Thymus (tissue), 11 donors: ENCODE data around the gene SLC9C2. TPM values are rescaled to one million over a fixed set of nuclear protein-coding genes. Genes with fewer than 3 reads are reported as not detected.
A peak's percentile ranks its signal among the peaks of the same experiment; 100 is the strongest.

Experiments
- DNase-seq, 9 donors: peaks; one replicate each; pipeline ENCODE4 v3.0.0-alpha.2; 2013; ENCODE audit warnings: low spot score in 9 of 9, low read depth in 6 of 9, missing footprints in 1 of 9
- H3K27ac ChIP-seq, 2 donors: one replicate each; pipeline ENCODE4 v1.5.1; 2013; ENCODE audit warnings: control low read depth in 1 of 2, low read depth in 1 of 2, low read length in 1 of 2, mild to moderate bottlenecking in 1 of 2, moderate library complexity in 1 of 2
- H3K27me3 ChIP-seq, 2 donors: one replicate each; pipeline ENCODE4 v1.5.1; 2013; ENCODE audit warnings: low read length in 1 of 2; ENCODE audit not compliant: control insufficient read depth in 2 of 2, insufficient read depth in 1 of 2
- H3K36me3 ChIP-seq, 2 donors: one replicate each; pipeline ENCODE4 v1.5.1; 2013; ENCODE audit warnings: low read length in 1 of 2, mild to moderate bottlenecking in 1 of 2, moderate library complexity in 1 of 2; ENCODE audit not compliant: control insufficient read depth in 2 of 2, insufficient read depth in 2 of 2
- H3K4me1 ChIP-seq, 2 donors: one replicate each; pipeline ENCODE4 v1.5.1; 2013; ENCODE audit warnings: low read length in 2 of 2; ENCODE audit not compliant: control insufficient read depth in 2 of 2, insufficient read depth in 2 of 2
- H3K4me3 ChIP-seq, 2 donors: one replicate each; pipeline ENCODE4 v1.5.1; 2013; ENCODE audit warnings: low read length in 2 of 2, control low read depth in 1 of 2, mild to moderate bottlenecking in 1 of 2
- H3K9me3 ChIP-seq, 2 donors: one replicate each; pipeline ENCODE4 v1.5.1; 2013; ENCODE audit warnings: low read length in 1 of 2, mild to moderate bottlenecking in 1 of 2; ENCODE audit not compliant: control insufficient read depth in 2 of 2, insufficient read depth in 1 of 2
- WGBS: extraction: QIAGEN DNeasy Blood & Tissue Kit; methylation state at CpG from one replicate; pipeline ENCODE4 v1.1.7; 2013; 5-methylcytosine and 5-hydroxymethylcytosine counted together
- polyA plus RNA-seq: library from polyadenylated mRNA; stranded (reverse); fragments of 200-250 nt; gene quantifications from one replicate; pipeline ENCODE4 v1.2.3, GENCODE V29; 2013
- total RNA-seq: library from RNA; stranded (reverse); fragments of 120-200 nt; gene quantifications from one replicate; pipeline ENCODE4 v1.2.4, GENCODE V29; 2013
- donor health status: healthy.

SLC9C2 gene
- total and polyA plus RNA-seq, 2 donors, result 0.09 to 0.14 TPM

GRCh38 chr1:173482683-173483082 is 120.2 kb downstream of the SLC9C2 start:
- WGBS, result 95% methylated on average over 1 of the region's 1 CpG
- no peaks in the 10 kb centered on the region for H3K27me3 ChIP-seq
- no peak for DNase-seq
- H3K4me3 ChIP-seq, result no peak overlapping the region
- H3K9me3 ChIP-seq, result no peaks in the 10 kb centered on the region
- H3K27ac ChIP-seq, result no peak overlapping the region
- H3K4me1 ChIP-seq, result peaks cover 7 to 10% of the 10 kb centered on the region in 2 donors
- peaks cover 21 to 54% of the 10 kb centered on the region in 2 donors for H3K36me3 ChIP-seq

DNA sequence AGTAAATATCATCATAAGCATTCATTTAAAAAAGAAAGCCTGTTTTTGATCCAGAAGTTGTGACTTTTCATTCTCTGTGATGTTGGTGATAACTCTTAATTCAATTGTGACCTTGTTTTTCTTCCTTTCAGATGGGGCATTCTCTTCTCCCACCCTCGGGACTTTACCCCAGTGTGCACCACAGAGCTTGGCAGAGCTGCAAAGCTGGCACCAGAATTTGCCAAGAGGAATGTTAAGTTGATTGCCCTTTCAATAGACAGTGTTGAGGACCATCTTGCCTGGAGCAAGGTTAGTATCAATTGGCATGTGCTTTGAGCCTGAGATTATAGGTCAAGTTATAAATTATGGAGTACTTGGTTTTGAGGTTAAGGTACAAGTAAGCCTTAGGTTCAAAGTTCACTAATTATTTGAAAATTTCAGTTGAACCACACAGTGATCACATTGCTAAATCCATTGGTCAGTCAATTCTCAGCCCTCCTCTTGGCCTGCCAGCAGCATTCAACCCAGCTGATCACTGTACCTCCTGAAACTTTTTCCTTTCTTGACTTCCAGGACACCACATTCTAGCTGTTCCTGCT is 121.6 kb downstream of the SLC9C2 start:
- WGBS, result 89% methylated on average over 1 of the region's 1 CpG
- no peak for DNase-seq
- Histone ChIP-seq H3K27me3 (no peaks in the 10 kb centered on the region), H3K4me3 (no peak overlapping the region), H3K36me3 (peaks cover 14 to 43% of the 10 kb centered on the region in 2 donors), H3K9me3 (no peaks in the 10 kb centered on the region), H3K4me1 (peaks cover 7 to 14% of the 10 kb centered on the region in 2 donors), H3K27ac (no peak overlapping the region)

GRCh38 chr1:173479649-173480048 is 123.2 kb downstream of the SLC9C2 start:
- H3K9me3 ChIP-seq, result no peaks in the 10 kb centered on the region
- no peaks in the 10 kb centered on the region for H3K27me3 ChIP-seq
- H3K4me3 ChIP-seq, result no peak overlapping the region
- 77% methylated on average over 4 of the region's 4 CpGs for WGBS
- DNase-seq, result no peak
- peaks cover 7 to 28% of the 10 kb centered on the region in 2 donors for H3K36me3 ChIP-seq
- H3K27ac ChIP-seq, result no peak overlapping the region
- peaks cover 12 to 18% of the 10 kb centered on the region in 2 donors for H3K4me1 ChIP-seq

- Histone ChIP-seq H3K4me1 (peaks cover 12 to 18% of the 10 kb centered on the region in 2 donors), H3K9me3 (no peaks in the 10 kb centered on the region)
- 24% methylated on average over 9 of the region's 9 CpGs for WGBS
Observed at GRCh38 chr1:173478094-173478674, 124.7 kb downstream of the SLC9C2 start.

GRCh38 chr1:173477286-173478093 is 125.4 kb downstream of the SLC9C2 start, which contains the start of gene PRDX6:
Gene PRDX6, plus strand, starts transcription at chr1:173477335. Its CDS starts 63 bp downstream, at chr1:173477398.
- peak within 1 kb of the TSS; percentile 80 to 94 for H3K27ac ChIP-seq
- peaks cover 12 to 18% of the 10 kb centered on the region in 2 donors for H3K4me1 ChIP-seq
- H3K36me3 ChIP-seq, result peaks cover 7 to 10% of the 10 kb centered on the region in 2 donors
- DNase-seq, result peak in 7 of 9 donors; percentile 44 to 90 (median 75)
- H3K27me3 ChIP-seq, result no peaks in the 10 kb centered on the region
- peak within 1 kb of the TSS; percentile 65 to 74 for H3K4me3 ChIP-seq
- no peaks in the 10 kb centered on the region for H3K9me3 ChIP-seq
- WGBS, result under 1% methylated on average over 69 of the region's 69 CpGs

More at GRCh38 chr1:173478094-173478674, 124.7 kb downstream of the SLC9C2 start:
- peaks cover 7 to 17% of the 10 kb centered on the region in 2 donors for H3K36me3 ChIP-seq
- DNase-seq, result no peak
- H3K4me3 ChIP-seq, result peak overlapping the region; percentile 65 to 74
- H3K27ac ChIP-seq, result peak overlapping the region; percentile 80 to 93
- no peaks in the 10 kb centered on the region for H3K27me3 ChIP-seq

DNA sequence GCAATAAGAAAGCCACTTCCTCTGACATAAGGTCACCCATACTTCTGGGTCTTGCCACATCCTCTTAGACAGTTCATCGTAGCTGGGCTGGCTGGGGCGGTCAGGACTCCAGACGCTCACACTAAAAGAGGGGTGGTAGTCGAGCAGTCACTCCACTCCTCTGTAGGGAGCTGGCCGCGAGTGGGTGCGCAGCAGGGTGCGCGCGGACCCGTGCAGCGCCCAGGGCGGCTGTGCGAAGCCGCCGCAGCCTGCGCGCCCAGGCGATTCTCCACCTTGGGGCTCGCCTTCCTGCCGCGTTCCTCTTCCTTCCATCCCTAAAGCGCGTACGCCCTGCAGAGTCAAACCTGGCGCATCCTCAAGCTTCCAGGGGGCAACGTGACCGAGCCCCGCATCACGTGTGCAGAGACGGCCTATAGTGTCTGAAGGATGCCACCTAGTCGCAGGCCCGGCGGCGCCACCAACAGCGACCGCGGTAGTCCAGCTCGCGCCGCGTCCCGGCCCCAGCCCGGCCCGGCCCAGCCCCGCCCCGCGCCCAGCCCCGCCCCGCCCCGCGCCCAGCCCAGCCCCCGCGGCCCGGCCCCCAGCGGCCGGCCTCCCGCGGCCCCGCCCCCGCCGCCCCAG is 126.1 kb downstream of the SLC9C2 start:
- Histone ChIP-seq H3K4me3 (peak overlapping the region; percentile 65 to 74), H3K27ac (peak overlapping the region; percentile 69 to 94), H3K4me1 (peaks cover 12 to 18% of the 10 kb centered on the region in 2 donors), H3K9me3 (no peaks in the 10 kb centered on the region), H3K36me3 (peaks cover 4 to 7% of the 10 kb centered on the region in 2 donors), H3K27me3 (no peaks in the 10 kb centered on the region)
- WGBS, result under 1% methylated on average over 62 of the region's 62 CpGs
- DNase-seq, result peak; percentile 33 to 85 (median 69)

GRCh38 chr1:173476197-173476664 is 126.6 kb downstream of the SLC9C2 start:
- no peaks in the 10 kb centered on the region for H3K27me3 ChIP-seq
- H3K27ac ChIP-seq, result peak overlapping the region; percentile 53 to 69
- peaks cover 0 to 2% of the 10 kb centered on the region in 2 donors for H3K36me3 ChIP-seq
- peaks cover 0 to under 1% of the 10 kb centered on the region in 2 donors for H3K9me3 ChIP-seq
- 72% methylated on average over 5 of the region's 5 CpGs for WGBS
- peak overlapping the region; percentile 61 to 74 for H3K4me3 ChIP-seq
- peaks cover 12 to 18% of the 10 kb centered on the region in 2 donors for H3K4me1 ChIP-seq
- DNase-seq, result no peak

DNA sequence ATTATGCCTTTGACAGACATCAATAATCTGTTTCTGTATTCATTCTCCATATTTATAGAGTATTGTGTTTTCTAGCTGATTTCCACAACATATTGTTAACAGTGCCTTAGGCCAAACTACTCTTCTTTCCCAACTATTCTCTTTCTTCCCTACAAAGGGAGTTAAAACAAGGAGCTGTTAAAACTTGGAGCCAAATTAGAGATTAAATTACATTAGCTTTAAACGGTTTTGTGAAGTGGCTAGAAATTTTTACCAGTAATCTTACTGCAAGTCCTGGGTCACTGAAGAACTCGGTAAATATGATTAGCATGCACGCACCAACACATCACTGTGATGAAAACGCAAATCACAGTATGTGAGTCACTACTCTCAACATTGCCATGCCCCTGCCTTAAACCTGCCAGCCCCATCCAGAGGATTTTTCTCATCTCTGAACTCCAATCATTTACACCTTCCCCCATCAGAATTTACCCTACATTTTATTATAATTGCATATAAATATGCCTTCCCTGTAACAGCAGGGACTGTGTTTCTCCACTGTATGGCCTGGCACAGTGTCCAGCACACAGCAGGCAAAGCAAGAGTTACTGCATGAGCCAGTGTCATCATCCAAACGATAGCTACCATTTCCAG is 127.2 kb downstream of the SLC9C2 start:
- peaks cover 12 to 18% of the 10 kb centered on the region in 2 donors for H3K4me1 ChIP-seq
- no peak for DNase-seq
- no peaks in the 10 kb centered on the region for H3K27me3 ChIP-seq
- WGBS, result 89% methylated on average over 5 of the region's 5 CpGs
- H3K27ac ChIP-seq, result peak overlapping the region in 1 of 2 donors; percentile 53
- peak overlapping the region; percentile 61 to 74 for H3K4me3 ChIP-seq
- peaks cover 0 to 6% of the 10 kb centered on the region in 2 donors for H3K9me3 ChIP-seq
- no peaks in the 10 kb centered on the region for H3K36me3 ChIP-seq
